ENCODE measurements around the gene ETV7. TPM values are rescaled to one million over a fixed set of nuclear protein-coding genes. Genes with fewer than 3 reads are reported as not detected.
"Not testable (repeated sequence)": the region's sequence is repeated elsewhere in the genome, so short reads cannot be mapped to it uniquely, and the experiment has no call there.

The ETV7 gene
- total RNA-seq, 2 donors from 2014 or later = 0.74 to 1.8 TPM

DNA sequence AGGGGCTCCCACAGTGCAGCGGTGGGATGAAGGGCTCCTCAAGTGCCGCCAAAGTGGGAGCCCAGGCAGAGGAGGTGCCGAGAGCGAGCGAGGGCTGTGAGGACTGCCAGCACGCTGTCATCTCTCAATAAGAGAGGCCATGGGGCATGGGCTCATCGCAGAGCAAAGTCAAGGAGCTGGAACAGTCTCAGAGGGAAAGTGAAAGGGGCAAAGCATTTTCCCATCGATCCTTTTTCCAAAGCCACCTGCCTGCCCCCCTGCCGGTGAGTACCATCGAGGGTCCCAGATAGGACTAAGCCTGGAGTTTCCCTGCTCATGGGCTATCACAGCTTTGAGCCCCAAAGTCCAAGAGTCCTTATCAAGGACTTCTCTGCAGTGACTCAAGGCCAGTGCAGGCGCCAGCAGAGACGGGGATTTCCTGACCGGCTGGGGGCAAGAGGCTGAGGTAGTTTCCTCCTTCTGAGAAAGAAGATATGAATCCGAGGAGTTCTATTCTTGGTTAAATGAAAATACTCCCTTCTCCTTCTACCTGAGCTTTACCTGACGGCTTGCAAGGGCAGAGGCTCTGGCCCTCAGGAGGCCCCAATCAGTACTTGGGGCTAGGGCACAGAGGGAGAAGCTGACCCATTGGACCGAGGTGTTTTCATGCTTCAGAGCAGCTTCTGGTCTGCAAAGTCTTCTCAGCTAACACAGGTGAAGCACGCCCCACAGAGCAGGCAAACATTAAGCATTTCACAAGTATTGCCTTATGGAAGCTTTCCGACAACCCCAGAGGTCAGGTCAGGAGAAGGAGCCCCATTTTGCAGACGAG is 22.6 kb downstream of the ETV7 start:
- no peaks in the 10 kb centered on the region for H3K36me3 ChIP-seq
- TF ChIP-seq, protein P1, sequence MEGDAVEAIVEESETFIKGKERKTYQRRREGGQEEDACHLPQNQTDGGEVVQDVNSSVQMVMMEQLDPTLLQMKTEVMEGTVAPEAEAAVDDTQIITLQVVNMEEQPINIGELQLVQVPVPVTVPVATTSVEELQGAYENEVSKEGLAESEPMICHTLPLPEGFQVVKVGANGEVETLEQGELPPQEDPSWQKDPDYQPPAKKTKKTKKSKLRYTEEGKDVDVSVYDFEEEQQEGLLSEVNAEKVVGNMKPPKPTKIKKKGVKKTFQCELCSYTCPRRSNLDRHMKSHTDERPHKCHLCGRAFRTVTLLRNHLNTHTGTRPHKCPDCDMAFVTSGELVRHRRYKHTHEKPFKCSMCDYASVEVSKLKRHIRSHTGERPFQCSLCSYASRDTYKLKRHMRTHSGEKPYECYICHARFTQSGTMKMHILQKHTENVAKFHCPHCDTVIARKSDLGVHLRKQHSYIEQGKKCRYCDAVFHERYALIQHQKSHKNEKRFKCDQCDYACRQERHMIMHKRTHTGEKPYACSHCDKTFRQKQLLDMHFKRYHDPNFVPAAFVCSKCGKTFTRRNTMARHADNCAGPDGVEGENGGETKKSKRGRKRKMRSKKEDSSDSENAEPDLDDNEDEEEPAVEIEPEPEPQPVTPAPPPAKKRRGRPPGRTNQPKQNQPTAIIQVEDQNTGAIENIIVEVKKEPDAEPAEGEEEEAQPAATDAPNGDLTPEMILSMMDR (IDR thresholded peaks at IDR 0.05) = no peak
- no peak for TF ChIP-seq POLR2A (IDR thresholded peaks at IDR 0.05)
- no peak for TF ChIP-seq POLR2AphosphoS5 (IDR thresholded peaks at IDR 0.05)
- DNase-seq (ENCODE audit: low spot score) = no peak
- no peak overlapping the region for H3K27ac ChIP-seq
- intact Hi-C loops (cut with DNase I) = loop anchor here (10.0 kb wide), 1 partner anchor 340 kb away; the partner anchor contains the start of genes MAPK14 and SLC26A8
- H3K27me3 ChIP-seq (replicated peaks; ENCODE audit: insufficient read depth) = no peaks in the 10 kb centered on the region
- no peak overlapping the region for H3K4me3 ChIP-seq
- no peaks in the 10 kb centered on the region for H3K9me3 ChIP-seq
- H3K4me1 ChIP-seq (replicated peaks) = no peaks in the 10 kb centered on the region
- WGBS = 87% methylated on average over 19 of the region's 19 CpGs

DNA sequence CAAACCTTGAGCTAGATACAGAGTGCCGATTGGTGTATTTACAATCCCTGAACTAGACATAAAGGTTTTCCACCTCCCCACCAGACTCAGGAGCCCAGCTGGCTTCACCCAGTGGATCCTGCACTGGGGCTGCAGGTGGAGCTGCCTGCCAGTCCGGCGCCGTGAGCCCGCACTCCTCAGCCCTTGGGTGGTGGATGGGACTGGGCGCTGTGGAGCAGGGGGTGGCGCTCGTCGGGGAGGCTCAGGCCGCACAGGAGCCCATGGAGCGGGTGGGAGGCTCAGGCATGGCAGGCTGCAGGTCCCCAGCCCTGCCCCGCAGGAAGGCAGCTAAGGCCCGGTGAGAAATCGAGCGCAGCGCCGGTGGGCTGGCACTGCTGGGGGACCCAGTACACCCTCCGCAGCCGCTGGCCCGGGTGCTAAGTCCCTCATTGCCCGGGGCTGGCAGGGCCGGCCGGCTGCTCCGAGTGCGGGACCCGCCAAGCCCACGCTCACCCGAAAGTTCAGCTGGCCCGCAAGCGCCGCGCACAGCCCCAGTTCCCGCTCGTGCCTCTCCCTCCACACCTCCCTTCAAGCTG is 23.3 kb downstream of the ETV7 start:
- H3K4me3 ChIP-seq; H3K36me3 ChIP-seq; H3K4me1 ChIP-seq (replicated peaks); DNase-seq (ENCODE audit: low spot score); H3K27ac ChIP-seq; H3K9me3 ChIP-seq; H3K27me3 ChIP-seq (replicated peaks; ENCODE audit: insufficient read depth): not testable (repeated sequence)
- intact Hi-C loops (cut with DNase I) = loop anchor here (10.0 kb wide), 1 partner anchor 339 kb away; the partner anchor contains the start of genes MAPK14 and SLC26A8
- 98% methylated on average over 16 of the region's 34 CpGs for WGBS

DNA sequence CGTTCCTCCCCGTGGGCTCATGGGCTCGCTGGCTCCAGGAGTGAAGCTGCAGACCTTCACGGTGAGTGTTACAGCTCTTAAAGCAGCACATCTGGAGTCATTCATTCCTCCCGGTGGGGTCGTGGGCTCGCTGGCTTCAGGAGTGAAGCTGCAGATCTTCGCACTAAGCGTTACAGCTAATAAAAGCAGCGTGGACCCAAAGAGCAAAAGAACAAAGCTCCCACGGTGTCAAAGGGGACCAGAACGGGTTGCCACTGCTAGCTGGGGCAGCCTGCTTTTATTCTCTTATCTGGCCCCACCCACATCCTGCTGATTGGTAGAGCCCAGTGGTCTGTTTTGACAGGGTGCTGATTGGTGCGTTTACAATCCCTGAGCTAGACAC is 24.1 kb downstream of the ETV7 start:
- not testable (repeated sequence) for H3K4me1 ChIP-seq (replicated peaks); H3K4me3 ChIP-seq; H3K9me3 ChIP-seq; H3K36me3 ChIP-seq; H3K27ac ChIP-seq; DNase-seq (ENCODE audit: low spot score); H3K27me3 ChIP-seq (replicated peaks; ENCODE audit: insufficient read depth)
- 84% methylated on average over 13 of the region's 13 CpGs for WGBS
- intact Hi-C loops (cut with DNase I) = loop anchor here (10.0 kb wide), 1 partner anchor 339 kb away; the partner anchor contains the start of genes MAPK14 and SLC26A8

DNA sequence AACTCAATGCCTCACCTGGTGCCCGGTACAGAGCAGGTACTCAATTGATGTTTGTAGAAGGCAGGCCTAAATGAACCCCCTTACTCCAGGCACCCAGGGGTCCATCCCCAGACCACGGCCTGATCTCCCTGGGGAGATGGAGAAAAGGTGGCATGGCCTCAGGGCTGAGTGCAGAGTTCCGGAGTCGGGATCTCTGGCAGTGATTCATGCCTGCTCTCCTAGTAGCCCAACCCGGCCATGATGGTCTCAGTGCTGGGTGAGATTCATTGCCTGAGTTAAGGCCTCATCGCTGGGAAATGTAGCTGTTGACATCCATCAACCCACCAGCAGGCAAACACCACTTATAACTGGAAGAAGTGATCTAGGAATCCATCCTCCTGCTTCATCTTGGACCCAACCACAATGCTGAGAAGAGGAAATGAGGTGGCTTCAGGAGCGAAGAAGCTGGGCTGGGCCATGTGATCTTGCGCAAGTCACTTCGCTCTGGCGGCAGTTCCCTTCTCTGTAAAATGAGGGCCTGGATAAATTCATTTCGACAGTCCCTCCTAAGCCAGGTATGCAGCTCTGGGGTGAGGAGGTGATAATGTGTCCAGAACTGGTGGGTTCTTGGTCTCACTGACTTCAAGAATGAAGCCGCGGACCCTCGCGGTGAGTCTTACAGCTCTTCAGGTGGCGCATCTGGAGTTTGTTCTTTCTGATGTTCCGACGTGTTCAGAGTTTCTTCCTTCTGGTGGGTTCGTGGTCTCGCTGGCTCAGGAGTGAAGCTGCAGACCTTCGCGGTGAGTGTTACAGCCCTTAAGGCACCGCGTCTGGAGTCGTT is 24.7 kb downstream of the ETV7 start:
- Histone ChIP-seq H3K9me3 (no peaks in the 10 kb centered on the region), H3K27ac (no peak overlapping the region), H3K4me1 (replicated peaks) (no peaks in the 10 kb centered on the region), H3K36me3 (no peaks in the 10 kb centered on the region), H3K4me3 (no peak overlapping the region), H3K27me3 (replicated peaks; ENCODE audit: insufficient read depth) (no peaks in the 10 kb centered on the region)
- intact Hi-C loops (cut with DNase I) = loop anchor here (10.0 kb wide), 1 partner anchor 338 kb away; the partner anchor contains the start of genes MAPK14 and SLC26A8
- TF ChIP-seq, protein P1 (IDR thresholded peaks at IDR 0.05) = no peak
- no peak for TF ChIP-seq POLR2AphosphoS5 (IDR thresholded peaks at IDR 0.05)
- no peak for TF ChIP-seq POLR2A (IDR thresholded peaks at IDR 0.05)
- WGBS = 89% methylated on average over 25 of the region's 25 CpGs
- no peak for DNase-seq (ENCODE audit: low spot score)

DNA sequence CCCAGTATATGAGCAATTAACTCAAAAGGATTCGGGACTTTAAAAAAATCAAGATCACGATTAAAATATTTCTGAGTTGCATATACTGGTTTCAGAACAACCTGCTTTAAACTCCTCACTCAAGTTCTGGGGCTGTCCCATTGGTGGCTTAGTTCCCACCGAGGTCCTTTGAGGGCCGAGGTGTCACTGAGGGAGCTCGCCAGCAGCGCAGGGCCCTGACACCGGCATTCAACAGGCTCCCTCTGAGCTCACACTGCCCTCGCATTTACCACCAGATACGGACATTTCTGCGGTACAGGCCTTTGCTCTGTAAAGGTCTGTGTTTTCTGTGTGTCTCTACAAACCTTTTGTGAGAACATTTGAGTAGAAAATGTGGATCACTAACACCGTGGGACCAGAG is 26.4 kb downstream of the ETV7 start:
- Histone ChIP-seq H3K27ac (no peak overlapping the region), H3K4me3 (no peak overlapping the region), H3K27me3 (replicated peaks; ENCODE audit: insufficient read depth) (no peaks in the 10 kb centered on the region), H3K4me1 (replicated peaks) (no peaks in the 10 kb centered on the region), H3K9me3 (no peaks in the 10 kb centered on the region), H3K36me3 (no peaks in the 10 kb centered on the region)
- intact Hi-C loops (cut with DNase I) = loop anchor here (10.0 kb wide), 1 partner anchor 336 kb away; the partner anchor contains the start of genes MAPK14 and SLC26A8
- TF ChIP-seq POLR2AphosphoS5 (IDR thresholded peaks at IDR 0.05) = no peak
- TF ChIP-seq, protein P1 (IDR thresholded peaks at IDR 0.05) = no peak
- no peak for TF ChIP-seq POLR2A (IDR thresholded peaks at IDR 0.05)
- WGBS = 92% methylated on average over 11 of the region's 11 CpGs
- DNase-seq (ENCODE audit: low spot score) = no peak

Data from prostate gland (tissue), 2 donors.